ENCODE results near the gene MYO1E.

GRCh38 chr15:59303136-59303535 lies 69.5 kb downstream of the MYO1E start:
- TF ChIP-seq CTCF (IDR thresholded peaks at IDR 0.05) (no peak), POLR2AphosphoS5 (IDR thresholded peaks at IDR 0.05) (no peak)

All from transverse colon (tissue), 4 donors.